ENCODE results near the gene PRSS50.

- TF ChIP-seq CTCF (IDR thresholded peaks at IDR 0.05), result no peak
- no peak for TF ChIP-seq POLR2A (IDR thresholded peaks at IDR 0.05)
Measured at GRCh38 chr3:46674031-46674845, 43.4 kb downstream of the PRSS50 start.

Data from prostate gland (tissue), 2 donors.